HG02870 (cell line): ENCODE results near the gene NGEF.
"Not testable (repeated sequence)": the region's sequence is repeated elsewhere in the genome, so short reads cannot be mapped to it uniquely, and the experiment has no call there.

Experiments
- ATAC-seq: cut with Tn5 transposase; IDR thresholded peaks from one replicate; pipeline ENCODE4 v1.9.1; 2021; ENCODE audit warnings: mild to moderate bottlenecking, moderate library complexity; ENCODE audit not compliant: unreplicated experiment

The NGEF gene

DNA sequence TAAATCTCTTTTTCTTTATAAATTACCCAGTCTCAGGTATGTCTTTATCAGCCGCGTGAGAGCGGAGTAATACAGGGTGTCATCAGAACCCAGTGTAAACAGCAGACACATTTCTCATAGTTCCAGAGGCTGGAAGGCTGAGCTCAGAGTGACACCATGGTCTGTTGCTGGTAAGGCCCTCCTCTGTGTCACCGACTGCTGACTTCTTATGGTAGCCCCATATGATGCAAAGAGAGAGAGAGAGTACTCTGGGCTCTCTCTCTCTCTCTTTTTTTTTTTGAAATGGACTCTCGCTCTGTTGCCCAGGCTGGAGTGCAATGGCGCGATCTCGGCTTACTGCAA, 83.0 kb downstream of the NGEF start:
- no peak for ATAC-seq

DNA sequence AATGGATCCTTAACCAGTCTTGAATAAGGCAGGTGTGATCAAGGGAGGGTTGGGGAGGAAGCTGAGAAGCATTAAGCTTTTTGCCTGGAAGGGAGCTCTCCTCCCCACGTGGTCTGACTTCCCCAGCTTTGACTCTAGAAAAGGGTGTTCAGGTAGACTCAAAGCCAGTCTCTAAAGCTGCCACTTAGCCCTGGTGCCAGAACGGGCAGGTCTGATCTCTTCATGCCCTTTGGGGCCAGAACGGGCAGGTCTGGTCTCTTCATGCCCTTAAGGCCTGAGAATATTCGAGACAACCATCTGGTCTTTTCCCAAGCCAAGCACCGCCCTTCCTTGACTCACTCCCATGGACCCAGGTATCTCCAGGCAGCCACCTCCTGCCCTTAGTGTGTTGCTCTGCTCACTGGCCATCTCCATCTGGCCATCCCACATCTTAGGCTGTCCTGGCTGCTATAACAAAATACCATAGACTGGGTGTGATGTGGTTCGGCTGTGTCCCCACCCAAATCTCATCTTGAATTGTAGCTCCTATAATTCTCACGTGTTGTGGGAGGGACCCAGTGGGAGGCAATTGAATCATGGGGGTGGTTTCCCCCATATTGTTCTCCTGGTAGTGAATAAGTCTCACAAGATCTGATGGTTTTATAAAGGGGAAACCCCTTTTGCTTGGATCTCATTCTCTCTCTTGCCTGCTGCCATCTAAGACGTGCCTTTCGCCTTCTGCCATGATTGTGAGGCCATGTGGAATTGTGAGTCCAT, 83.6 kb downstream of the NGEF start:
- ATAC-seq, result no peak

DNA sequence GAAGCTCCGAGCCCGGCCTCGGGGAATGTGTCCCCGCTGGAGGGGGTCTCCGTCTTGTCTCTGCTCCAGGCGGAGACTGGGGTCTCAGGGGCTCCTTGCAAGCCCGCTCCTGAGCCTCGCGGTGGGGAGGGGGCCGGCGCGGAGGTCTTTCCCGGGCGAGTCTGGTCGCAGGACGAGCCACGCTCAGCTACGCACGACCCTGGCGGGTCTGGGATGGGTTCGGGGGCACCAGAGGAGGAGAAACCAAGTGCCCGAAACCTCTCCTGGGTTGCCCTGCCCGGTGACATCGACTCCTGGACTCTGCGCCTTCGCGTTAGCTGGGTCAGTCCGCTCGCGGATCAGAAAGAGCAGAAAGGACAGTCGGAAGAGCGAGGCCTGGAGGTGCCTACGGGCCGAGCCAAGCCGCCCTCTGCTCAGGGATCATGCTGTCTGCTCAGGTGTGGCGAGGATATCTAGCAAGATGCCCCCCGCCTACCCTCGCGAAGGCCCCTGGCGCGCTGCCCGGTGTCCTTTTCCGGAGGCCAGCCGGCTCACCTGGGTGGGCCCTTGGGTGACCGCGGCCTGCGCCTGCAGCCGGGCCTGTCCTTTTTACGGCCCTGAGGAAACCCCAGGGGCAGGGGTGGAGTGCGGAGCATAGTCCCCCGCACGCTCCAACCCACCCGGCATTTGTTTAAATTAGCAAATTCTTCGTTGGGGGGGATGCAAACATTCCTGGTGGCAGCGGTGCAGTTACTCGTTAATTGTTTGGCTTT, 84.3 kb downstream of the NGEF start:
- ATAC-seq, result no peak

DNA sequence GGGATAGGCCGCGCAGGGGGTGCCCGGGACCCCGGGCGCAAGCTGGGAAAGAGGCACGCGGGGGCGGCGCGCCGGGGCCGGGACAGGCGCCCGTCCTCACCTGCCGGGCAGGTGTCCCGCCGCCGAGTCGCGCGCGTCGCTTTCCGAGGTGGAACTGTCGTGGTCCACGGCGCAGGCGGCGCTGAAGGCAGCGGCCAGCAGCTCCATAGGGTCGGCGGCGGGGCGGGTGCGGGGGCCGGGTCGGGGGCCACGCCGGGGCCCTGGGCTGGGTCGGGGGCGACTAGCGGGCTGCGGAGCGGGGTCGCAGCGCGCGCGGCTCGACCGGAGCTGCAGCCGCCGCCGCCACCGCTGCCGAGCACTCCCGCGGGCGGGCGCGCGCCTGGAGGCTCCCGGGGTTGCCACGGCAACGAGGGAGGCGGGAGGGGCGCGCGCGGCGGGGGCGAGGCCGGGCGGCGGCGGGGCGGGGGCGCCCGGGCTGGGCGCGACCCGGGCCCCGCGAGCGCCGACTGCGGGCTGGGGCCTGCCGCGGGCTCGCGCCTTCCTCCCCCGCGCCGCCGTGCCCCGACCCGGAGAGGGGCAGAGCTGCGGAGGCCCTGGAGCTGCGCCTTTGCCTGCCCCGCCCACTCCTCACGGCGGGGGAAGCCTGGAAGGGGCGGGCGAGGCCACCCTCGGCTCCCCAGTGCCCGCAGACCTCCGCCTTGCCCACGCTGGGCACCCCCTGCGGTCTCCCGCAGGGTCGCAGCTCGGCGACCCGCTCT, 85.1 kb downstream of the NGEF start:
- no peak for ATAC-seq

DNA sequence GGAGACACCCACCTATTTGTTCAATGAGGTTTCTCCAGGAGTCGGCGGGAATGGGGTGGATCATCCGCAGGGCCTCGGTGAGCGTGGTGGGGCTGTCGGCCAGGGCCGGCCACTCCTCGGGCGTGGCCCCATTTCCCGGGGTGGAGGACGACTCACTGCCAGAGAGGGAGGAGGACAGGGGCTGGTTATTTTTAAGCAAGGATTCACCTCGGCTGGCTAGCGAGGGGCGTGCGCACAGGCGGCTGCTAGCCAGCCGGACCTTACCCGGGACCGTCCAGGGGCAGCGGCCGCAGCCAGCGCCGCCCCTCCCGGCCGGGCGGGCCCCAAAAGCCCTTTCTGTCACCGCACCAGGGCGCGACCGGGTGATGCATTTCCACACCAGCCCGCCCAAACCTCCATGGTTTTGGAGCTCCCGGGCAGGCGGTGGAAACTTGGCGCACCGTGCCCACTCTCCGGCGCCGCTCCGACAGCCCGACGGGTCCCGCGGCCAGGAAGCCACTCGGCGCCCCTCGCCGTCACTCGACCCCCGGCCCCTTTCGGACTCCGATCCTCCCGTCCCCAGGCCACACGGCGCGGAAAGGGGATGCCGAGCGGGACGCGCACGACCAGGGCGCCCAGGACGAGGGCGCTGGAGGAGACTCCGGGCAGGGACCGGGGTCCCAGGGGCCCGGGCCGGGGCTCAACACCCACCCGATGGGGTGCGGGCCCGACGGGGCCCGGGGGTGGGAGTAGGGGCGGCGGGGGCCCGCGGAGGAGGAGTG, 85.8 kb downstream of the NGEF start:
- no peak for ATAC-seq

DNA sequence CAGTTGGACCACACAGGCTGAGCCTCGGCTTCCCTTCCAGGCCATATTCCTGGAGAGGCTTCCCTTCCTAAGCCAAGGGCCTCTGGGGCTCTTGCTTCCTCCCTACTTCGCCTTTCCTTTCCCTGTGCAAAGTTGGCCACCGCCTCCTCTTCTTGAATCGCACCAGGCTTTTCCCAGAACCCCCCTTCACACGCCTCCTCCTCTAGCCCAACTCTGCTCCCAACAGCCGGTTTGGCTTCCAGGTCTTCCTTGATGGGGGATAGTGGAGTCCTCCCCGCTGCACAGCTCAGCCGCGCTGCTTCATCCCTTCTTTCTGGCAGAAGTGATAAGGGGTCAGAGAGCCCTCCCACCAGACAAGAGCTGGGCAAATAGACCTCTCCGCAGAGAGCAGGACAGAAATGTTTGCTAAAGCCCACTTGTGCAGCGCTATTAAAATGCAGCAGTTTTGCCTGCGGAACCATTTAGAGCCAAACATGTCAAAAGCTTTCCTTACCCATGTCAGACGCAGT, 86.6 kb downstream of the NGEF start:
- no peak for ATAC-seq

DNA sequence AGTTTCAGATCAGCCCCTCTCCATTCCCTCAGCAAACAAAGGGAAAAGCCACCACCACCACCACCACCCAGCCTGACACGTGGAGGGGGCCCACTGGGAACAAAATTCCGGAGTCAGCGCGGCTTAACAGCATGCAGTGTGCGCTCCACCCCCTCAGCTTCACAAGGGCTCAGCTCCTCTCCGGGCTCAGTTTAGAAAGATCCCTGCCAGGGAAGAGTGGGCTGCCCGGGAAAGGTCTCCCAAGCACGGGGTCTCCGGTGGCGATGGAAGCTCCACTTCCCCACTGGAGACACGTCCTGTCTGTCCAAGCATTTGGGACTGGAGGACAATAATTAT, 87.3 kb downstream of the NGEF start:
- no peak for ATAC-seq

DNA sequence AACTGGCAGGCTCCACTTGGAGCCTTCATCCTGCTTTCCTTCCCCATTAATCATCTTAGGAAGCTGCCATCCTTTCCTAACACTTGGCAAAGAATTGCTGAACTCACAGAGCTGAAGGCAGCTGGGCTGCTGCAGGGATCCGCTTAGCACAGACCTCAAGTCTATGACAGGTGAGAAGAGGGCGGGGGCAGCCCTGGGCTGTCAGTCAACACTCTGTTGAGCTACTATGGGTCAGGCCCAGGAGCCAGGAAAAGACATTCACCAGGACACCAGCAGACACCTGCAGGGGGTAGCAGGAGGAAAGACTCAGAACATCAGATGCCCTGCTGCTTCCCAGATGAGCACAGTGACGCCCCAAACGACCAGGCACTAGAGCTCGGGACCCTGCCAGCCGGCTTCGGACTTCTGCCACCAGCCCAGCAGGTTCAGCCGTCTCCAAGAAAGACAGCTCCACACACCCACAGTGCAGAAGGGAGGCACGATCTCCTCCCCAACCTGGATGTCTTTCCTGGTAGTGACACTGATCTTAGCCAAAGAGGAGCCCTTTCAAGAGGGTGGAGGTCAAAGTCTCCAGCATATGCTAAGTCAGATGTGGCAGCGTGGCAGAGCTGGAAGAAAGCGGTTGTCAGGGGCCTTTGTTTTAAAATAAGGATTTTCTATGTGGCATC, 87.8 kb downstream of the NGEF start:
- no peak for ATAC-seq

DNA sequence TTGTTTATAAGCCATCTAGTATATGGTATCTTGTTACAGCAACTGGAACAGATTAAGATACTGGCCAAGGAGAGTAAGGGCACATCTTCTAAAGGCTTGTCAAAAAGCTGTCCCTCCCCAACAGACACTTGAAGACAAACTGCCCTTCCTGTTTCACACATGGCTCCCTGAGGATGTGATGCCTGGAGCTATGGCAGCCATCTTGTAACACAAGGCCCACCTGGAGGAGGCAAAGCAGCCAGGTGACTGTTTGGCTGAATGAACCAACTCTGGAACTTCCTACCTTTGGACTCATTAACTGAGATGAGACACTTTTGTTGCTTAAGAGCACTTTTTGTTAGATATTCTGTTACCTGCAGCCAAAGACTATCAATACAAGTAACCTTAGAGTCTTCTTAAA, 88.6 kb downstream of the NGEF start:
- no peak for ATAC-seq

DNA sequence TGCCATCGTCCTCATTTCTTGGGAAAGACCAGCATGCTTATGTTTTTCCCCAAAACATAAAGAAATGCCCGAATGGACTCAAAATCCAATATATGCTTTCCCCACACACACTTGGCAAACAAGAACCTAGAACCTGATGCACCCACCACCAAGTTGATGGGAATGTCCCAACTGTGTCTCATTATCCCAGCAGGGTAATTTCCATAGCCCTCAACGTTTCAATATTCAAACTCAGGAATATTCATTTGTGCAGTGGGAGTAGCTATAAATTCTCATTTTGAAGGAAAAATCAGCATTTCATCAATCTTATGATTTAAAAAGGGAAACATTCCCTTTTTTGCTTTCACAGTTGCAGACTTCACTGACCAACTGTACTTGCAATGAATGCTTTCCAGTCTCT, 92.3 kb downstream of the NGEF start:
- ATAC-seq, result no peak

DNA sequence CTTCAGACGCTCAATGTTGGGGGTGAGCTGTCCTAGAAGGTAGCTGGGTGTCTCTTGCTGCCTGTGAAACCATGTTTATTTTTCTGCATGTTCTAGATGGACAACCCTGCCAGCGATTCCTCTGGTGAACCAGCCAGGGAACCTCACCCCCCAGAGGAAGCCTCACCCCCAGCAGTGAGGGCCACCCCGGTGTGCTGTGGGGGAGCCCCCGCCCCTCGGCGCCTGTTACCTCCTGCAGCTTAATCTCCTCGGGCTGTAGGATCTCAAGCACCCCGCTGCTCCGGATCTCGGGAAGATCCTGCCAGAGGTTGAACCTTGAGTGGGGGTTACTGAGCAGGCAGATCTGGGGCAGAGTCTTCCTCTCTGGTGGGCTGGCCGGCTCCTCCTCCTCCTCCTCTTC, 93.0 kb downstream of the NGEF start:
- no peak for ATAC-seq

DNA sequence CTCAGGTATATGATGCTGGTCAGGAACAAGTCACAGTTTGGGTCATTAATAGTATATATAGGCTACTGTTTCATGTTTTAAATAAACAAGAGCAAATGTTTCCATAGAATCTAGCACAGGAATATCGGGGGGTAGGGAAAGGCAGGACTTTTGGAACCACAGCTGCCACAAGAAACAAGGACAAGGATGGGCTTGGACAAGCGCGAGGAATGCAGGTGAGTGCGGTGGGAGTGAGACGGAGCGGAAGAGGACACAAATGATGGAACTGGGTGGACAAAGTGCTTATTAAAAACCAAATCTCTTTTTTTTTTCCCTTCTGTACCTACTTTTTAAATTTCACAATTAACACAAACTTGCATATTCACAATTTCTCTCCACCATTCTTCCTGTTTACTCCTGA, 93.9 kb downstream of the NGEF start:
- ATAC-seq, result no peak

DNA sequence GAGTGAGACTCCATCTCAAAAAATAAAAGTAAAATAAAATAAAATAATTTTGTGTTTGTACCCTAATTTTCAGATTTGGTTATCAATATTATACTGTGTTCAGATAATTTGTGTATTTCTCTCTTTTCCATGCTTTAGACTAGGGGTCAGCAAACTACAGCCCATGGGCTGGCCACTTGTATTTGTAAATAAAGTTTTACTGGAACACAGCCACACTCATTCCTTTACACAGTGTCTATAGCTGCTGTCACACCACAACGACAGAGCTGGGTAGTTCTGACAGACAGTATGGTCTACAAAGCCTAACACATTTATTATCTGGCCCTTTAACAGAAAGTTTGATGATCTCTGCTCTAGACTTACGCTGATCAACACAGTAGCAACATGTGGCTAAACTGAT, 99.2 kb downstream of the NGEF start:
- no peak for ATAC-seq

DNA sequence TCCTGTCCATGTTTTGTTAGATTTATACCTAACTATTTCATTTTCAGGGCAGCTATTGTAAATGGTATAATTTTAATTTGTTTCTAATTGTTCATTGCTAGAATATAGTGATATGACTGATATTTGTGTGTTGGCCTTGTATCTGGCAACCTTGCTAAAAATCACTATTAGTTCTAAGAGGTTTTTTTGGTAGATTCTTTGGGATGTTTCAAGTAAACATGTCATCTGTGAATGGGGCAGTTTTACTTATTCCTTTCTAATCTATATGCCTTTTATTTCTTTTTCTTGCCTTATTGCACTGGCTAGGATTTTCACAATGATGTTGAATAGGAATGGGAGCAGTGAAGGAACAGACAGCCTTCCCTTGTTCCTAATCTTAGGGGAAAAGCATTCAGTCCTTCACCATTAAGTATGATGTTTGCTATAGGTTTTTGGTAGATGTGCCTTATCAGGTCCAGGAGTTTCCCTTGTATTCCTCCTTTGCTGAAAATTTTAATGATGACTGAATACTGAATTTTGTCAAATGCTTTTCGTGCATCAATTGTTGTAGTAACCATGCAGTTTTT, 101.3 kb downstream of the NGEF start:
- ATAC-seq, result no peak

DNA sequence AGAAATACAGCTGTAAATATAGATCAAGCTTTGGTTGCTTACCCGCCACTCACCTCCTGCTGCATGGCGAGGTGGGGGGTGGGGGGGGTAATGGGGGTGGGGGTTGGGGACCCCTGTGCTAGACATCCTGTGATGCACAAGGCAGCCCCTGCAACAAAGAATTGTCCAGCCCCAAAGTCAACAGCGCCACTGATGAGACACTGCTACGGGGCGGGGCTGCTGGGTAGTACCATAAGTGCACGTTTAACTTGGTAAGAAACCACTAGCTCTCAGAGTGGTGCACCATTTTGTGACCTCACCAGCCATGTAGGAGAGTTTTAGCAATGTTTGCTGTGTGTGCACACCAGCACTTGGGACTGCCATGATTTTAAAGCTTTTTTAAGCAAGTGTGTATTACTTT, 102.7 kb downstream of the NGEF start:
- no peak for ATAC-seq

DNA sequence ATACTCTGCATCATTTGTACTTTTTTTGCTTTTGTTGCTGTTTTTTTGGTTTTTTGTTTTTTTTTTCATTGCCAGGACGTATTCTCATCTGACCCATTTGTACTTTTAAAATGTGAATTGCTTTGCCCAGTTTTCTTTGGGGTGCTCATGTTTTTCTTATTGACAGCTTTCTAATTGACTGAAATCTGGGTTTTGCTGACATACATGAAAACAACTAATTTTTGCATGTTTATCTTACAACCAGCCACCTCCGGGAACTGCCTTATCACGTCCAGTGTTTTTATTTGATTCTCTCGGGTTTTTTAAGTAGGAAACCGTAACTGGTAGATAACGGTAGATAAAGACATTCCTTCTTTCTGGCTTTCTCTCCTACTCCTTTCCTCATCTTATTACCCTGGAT, 104.4 kb downstream of the NGEF start:
- ATAC-seq, result no peak

DNA sequence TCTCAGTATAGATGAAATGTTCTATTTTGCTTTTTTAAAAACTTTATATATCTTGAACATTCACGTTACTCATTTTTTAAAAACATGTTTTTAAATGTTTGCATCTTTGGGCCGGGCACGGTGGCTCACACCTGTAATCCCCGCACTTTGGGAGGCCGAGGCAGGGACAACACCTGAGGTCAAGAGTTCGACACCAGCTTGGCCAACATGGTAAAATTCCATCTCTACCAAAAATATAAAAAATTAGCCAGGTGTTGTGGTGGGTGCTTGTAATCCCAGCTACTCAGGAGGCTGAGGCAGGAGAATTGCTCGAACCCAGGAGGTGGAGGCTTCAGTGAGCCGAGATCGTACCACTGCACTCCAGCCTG, 105.4 kb downstream of the NGEF start:
- ATAC-seq, result not testable (repeated sequence)

DNA sequence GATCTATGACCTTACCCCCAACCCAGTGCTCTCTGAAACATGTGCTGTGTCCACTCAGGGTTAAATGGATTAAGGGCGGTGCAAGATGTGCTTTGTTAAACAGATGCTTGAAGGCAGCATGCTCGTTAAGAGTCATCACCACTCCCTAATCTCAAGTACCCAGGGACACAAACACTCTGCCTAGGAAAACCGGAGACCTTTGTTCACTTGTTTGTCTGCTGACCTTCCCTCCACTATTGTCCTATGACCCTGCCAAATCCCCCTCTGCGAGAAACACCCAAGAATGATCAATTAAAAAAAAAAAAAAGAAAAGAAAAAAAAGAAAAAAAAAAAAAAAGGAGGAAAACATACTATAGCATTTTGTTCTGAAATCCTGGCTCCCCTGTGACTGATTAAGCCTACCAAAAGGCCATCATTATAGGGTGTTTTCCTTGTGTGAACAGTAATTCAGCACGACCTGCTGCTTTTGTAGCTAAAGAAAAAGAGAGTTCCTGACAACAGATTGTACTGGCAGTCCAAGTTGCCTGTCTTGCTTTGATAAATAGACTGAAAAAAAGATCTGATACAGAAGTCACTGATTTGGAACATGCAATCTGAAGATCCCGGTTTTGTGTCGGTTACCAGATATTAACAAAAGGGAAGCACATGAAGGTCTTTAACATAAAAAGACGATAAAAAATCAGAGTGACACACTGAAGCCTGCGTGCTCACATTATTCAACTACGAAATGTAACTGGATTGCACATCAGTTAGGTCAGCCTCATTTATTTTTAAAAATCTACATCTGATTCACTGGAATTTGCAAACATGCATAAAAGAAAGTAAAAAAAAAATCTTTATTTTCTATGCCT, 106.0 kb downstream of the NGEF start:
- ATAC-seq, result not testable (repeated sequence)

DNA sequence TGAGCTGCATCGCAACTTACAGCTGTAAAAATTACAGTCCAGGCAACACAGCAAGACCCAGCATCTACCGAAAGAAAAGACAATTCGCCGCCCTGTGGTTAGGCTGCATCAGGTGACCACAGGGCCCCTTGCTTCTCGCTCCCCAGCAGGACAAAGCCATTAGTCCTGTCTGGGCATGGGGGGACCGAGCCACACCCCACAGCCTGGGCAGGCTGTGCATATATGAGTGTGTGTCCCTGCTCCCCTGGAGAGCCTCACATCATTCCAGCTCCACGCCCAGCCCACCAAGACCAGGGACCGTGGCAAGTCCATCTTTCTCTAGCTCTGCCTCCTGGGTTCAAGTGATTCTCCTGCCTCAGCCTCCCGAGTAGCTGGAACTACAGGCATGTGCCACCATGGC, 109.1 kb downstream of the NGEF start:
- no peak for ATAC-seq
